GM12878 (cell line): ENCODE results near the gene UBTF. TPM values are rescaled to one million over a fixed set of nuclear protein-coding genes. Genes with fewer than 3 reads are reported as not detected.

Experiments used
- ATF2 ChIP-seq: IDR thresholded peaks from 2 replicates; pipeline ENCODE4 v1.6.1; 2012; ENCODE audit warnings: low read length, inconsistent platforms
- BCL3 ChIP-seq: IDR thresholded peaks from 2 replicates; pipeline ENCODE4 v1.6.1; 2011; ENCODE audit warnings: borderline replicate concordance, low read depth, mild to moderate bottlenecking, moderate library complexity, low read length; ENCODE audit not compliant: insufficient read depth, poor library complexity, severe bottlenecking
- BMI1 ChIP-seq: fragments of 450-650 bp; IDR thresholded peaks from 2 replicates; pipeline ENCODE4 v1.6.1; 2016; ENCODE audit warnings: mild to moderate bottlenecking, moderate library complexity, borderline replicate concordance
- CHD1 ChIP-seq: IDR thresholded peaks from 2 replicates; pipeline ENCODE4 v1.6.1; 2012; ENCODE audit warnings: low read depth, low read length, improper control_type of control experiment
- DPF2 ChIP-seq: fragments of 450-650 bp; IDR thresholded peaks from 2 replicates; pipeline ENCODE4 v1.6.1; 2017; ENCODE audit warnings: mild to moderate bottlenecking
- FOXM1 ChIP-seq: IDR thresholded peaks from 2 replicates; pipeline ENCODE4 v1.6.1; 2012; ENCODE audit warnings: low read depth, mild to moderate bottlenecking, inconsistent platforms, low read length, moderate library complexity
- GABPA ChIP-seq: IDR thresholded peaks from 2 replicates; pipeline ENCODE4 v1.6.1; 2014; ENCODE audit warnings: antibody characterized with exemption, low read depth, mild to moderate bottlenecking, inconsistent platforms
- HCFC1 ChIP-seq: fragments of 150-350 bp; IDR thresholded peaks from 2 replicates; pipeline ENCODE4 v1.6.1; 2014; ENCODE audit warnings: low read length
- JUNB ChIP-seq: IDR thresholded peaks from 2 replicates; pipeline ENCODE4 v1.6.1; 2016; ENCODE audit warnings: antibody characterized with exemption, mild to moderate bottlenecking
- NR2C1 ChIP-seq: fragments of 450-650 bp; IDR thresholded peaks from 2 replicates; pipeline ENCODE4 v1.6.1; 2017; ENCODE audit warnings: antibody characterized with exemption, mild to moderate bottlenecking, moderate library complexity
- NR2C2 ChIP-seq: IDR thresholded peaks from 2 replicates; pipeline ENCODE4 v1.6.1; 2011; ENCODE audit warnings: borderline replicate concordance, low read depth; ENCODE audit not compliant: control insufficient read depth, insufficient read length
- NR2F1 ChIP-seq: fragments of 450-650 bp; conservative IDR thresholded peaks from 2 replicates; pipeline ENCODE4 v1.6.1; 2017; ENCODE audit warnings: mild to moderate bottlenecking
- PAX5 ChIP-seq: IDR thresholded peaks from 2 replicates; pipeline ENCODE4 v1.6.1; 2011; ENCODE audit warnings: low read depth, low read length, borderline replicate concordance
- POLR2A ChIP-seq: IDR thresholded peaks from 2 replicates; pipeline ENCODE4 v1.6.1; 2011; ENCODE audit warnings: low read depth, mild to moderate bottlenecking, low read length
- POU2F2 ChIP-seq: IDR thresholded peaks from 3 replicates; pipeline ENCODE4 v1.6.1; 2011; ENCODE audit warnings: low read depth, mild to moderate bottlenecking, low read length, borderline replicate concordance
- RCOR1 ChIP-seq: conservative IDR thresholded peaks from 2 replicates; pipeline ENCODE4 v1.6.1; 2012; ENCODE audit warnings: low read depth, low read length, improper control_type of control experiment
- SUPT20H ChIP-seq: IDR thresholded peaks from 2 replicates; pipeline ENCODE4 v1.6.1; 2011; ENCODE audit warnings: low read depth, mild to moderate bottlenecking, low read length, moderate library complexity, borderline replicate concordance; ENCODE audit not compliant: control insufficient read depth
- USF1 ChIP-seq: IDR thresholded peaks from 2 replicates; pipeline ENCODE4 v1.6.1; 2011; ENCODE audit warnings: borderline replicate concordance, low read depth, mild to moderate bottlenecking, moderate library complexity, mixed read lengths, low read length; ENCODE audit not compliant: insufficient read depth; ENCODE audit errors: extremely low read length
- ZBTB4 ChIP-seq: fragments of 450-650 bp; formaldehyde crosslinking; IDR thresholded peaks from 2 replicates; pipeline ENCODE4 v1.4.0; 2022; ENCODE audit warnings: mild to moderate bottlenecking, moderate library complexity
- ZNF274 ChIP-seq: IDR thresholded peaks from one replicate; pipeline ENCODE4 v1.8.0; 2011; ENCODE audit not compliant: insufficient read length, insufficient read depth
- ZNF687 ChIP-seq: fragments of 450-650 bp; IDR thresholded peaks from 2 replicates; pipeline ENCODE4 v1.6.1; 2017; ENCODE audit warnings: mild to moderate bottlenecking, moderate library complexity
- polyA plus RNA-seq, 11 experiments: library from polyadenylated mRNA; depleted of rRNA in 4 of 11; unstranded in 6 of 11; stranded (reverse) in 5 of 11; fragments of >200 nt; fragmentation: Nextera tagmentation in 4 of 11; fragmentation: Illumina TruSeq in 1 of 11; extraction: Ambion mirVana in 4 of 11; extraction: Trizol in 1 of 11; gene quantifications; 1 replicate in 1 of 11; 2 replicates in 10 of 11; pipeline versions ENCODE4 v1.2.1 to v1.2.3, GENCODE V29; 2011 to 2016; ENCODE audit warnings: inconsistent platforms in 2 of 11, missing spikeins in 2 of 11, low read depth in 1 of 11
- total RNA-seq, 4 experiments: library from RNA; depleted of rRNA in 3 of 4; stranded (reverse); fragments of >200 nt in 3 of 4; fragmentation: Illumina TruSeq in 1 of 4; extraction: Trizol in 1 of 4; gene quantifications; 2 replicates each; pipeline versions ENCODE4 v1.2.1 to v1.2.3, GENCODE V29; 2013 to 2021

UBTF gene
- total and polyA plus RNA-seq, 10 of the 15 experiments (the other 5 are each of a cell fraction or from before 2014, with no cell fraction given) = 2.2 to 124 (median 79.6) TPM

- TF ChIP-seq BCL3 (no peak), GABPA (no peak), ZNF687 (peak; percentile 84; the same call in 1 of the 2 replicates), FOXM1 (no peak), NR2C1 (no peak), NR2F1 (no peak), POU2F2 (no peak), HCFC1 (no peak), ZBTB4 (CRISPR knock-in tag) (no peak), SUPT20H (no peak), DPF2 (peak; percentile 54), JUNB (peak; percentile 48), ATF2 (no peak), PAX5 (0 out of 2 replicates have a peak, but pooled peaks have one; percentile 9), RCOR1 (0 out of 2 replicates have a peak, but pooled peaks have one; percentile 66), ZNF274 (no peak), BMI1 (no peak), CHD1 (no peak), POLR2A (peak; percentile 57; the same call in 1 of the 2 replicates), NR2C2 (no peak), USF1 (no peak)
Observed at GRCh38 chr17:44216173-44216572, 3.3 kb downstream of the UBTF start (continued).
